CD4-positive, alpha-beta T cell (primary cell): ENCODE measurements around the gene CCDC74B. TPM values are rescaled to one million over a fixed set of nuclear protein-coding genes. Genes with fewer than 3 reads are reported as not detected.

Source experiments
- total RNA-seq, 174 experiments: library from RNA in 2 of 174; stranded (reverse) in 2 of 174; gene quantifications; one replicate each; pipeline ENCODE4 v1.2.3 and lab custom pipeline; 2021 to 2026

Gene CCDC74B
- total RNA-seq, 2 experiments from 2014 or later, result 0.38 to 0.56 TPM

Other genes with a start within 250 kb of the CCDC74B start
- not detected for gene RAB6C, start 165.4 kb downstream of the CCDC74B start, total RNA-seq
- gene POTEF, start 15.9 kb downstream of the CCDC74B start, total RNA-seq, result not detected
- gene SMPD4, start 36.5 kb upstream of the CCDC74B start, total RNA-seq, result 10 to 100 TPM; 81.2 to 89.9 TPM
- gene MZT2B, start 37.1 kb upstream of the CCDC74B start, total RNA-seq, result 100 to 1,000 TPM; 229 to 254 TPM
- gene TUBA3E, start 53.3 kb upstream of the CCDC74B start, total RNA-seq, result not detected
- gene IMP4, start 197.8 kb upstream of the CCDC74B start, total RNA-seq, result 10 to 100 TPM; 81.7 to 88.1 TPM
- 10 to 100 TPM; 27.6 to 27.8 TPM for gene PTPN18, start 210.9 kb upstream of the CCDC74B start, total RNA-seq